B cell (primary cell): ENCODE results near the gene GLRA1. TPM values are rescaled to one million over a fixed set of nuclear protein-coding genes. Genes with fewer than 3 reads are reported as not detected.

ENCODE experiments used
- ATAC-seq: fragments of 200-7000 bp; cut with Tn5 transposase; one replicate; pipeline ENCODE4 v1.10.0; 2021; ENCODE audit warnings: low read depth, mild to moderate bottlenecking, moderate number of reproducible peaks, moderate library complexity
- CTCF ChIA-PET: fragments of 350-600 bp; sonication (Branson Sonifier 250); formaldehyde crosslinking; loops from one replicate; lab custom pipeline; 2021; ENCODE audit warnings: antibody characterized with exemption, inconsistent platforms; lab: Charles Lee
- POLR2A ChIA-PET: fragments of 350-600 bp; sonication (Branson Sonifier 250); formaldehyde crosslinking; loops from one replicate; lab custom pipeline; 2021; ENCODE audit warnings: antibody characterized with exemption; lab: Charles Lee
- DNase-seq: peaks from one replicate; pipeline ENCODE4 v3.0.0; 2013
- H2AFZ ChIP-seq: 2 replicates; pipeline ENCODE4 v1.6.1; 2012; ENCODE audit warnings: mild to moderate bottlenecking, low read depth, low read length; ENCODE audit not compliant: insufficient read depth, poor library complexity, severe bottlenecking
- H3K27ac ChIP-seq, 2 donors: 1 replicate in 1 of 2; 2 replicates in 1 of 2; pipeline ENCODE4 v1.5.1; 2012 to 2013; ENCODE audit warnings: low read length in 2 of 2, mild to moderate bottlenecking in 2 of 2, moderate library complexity in 1 of 2
- H3K27me3 ChIP-seq, 4 experiments: fragments of 200-600 bp in 1 of 4; sonication (generic) in 1 of 4; replicated peaks in 1 of 4; 1 replicate in 2 of 4; 2 replicates in 2 of 4; pipeline versions ENCODE4 v1.6.1 to v1.7.0; 2013 to 2016; ENCODE audit warnings: low read length in 3 of 4, mild to moderate bottlenecking in 2 of 4, mixed read lengths in 1 of 4, moderate library complexity in 1 of 4; ENCODE audit not compliant: insufficient read depth in 4 of 4, control insufficient read depth in 3 of 4; ENCODE audit errors: control extremely low read depth in 1 of 4
- H3K36me3 ChIP-seq, 2 experiments: replicated peaks in 1 of 2; 1 replicate in 1 of 2; 2 replicates in 1 of 2; pipeline versions ENCODE4 v1.6.1 to v1.7.1; 2013; ENCODE audit warnings: low read length in 1 of 2; ENCODE audit not compliant: insufficient read depth in 2 of 2, control insufficient read depth in 1 of 2; ENCODE audit errors: control extremely low read depth in 1 of 2, extremely low read depth in 1 of 2
- H3K4me1 ChIP-seq, 2 donors: fragments of 200-600 bp in 1 of 2; sonication (generic) in 1 of 2; 1 replicate in 1 of 2; 2 replicates in 1 of 2; pipeline versions ENCODE4 v1.5.1 to v1.6.1; 2013 to 2017; ENCODE audit warnings: low read length in 2 of 2; ENCODE audit not compliant: control insufficient read depth in 2 of 2, insufficient read depth in 2 of 2
- H3K4me2 ChIP-seq: replicated peaks from 2 replicates; pipeline ENCODE3; 2012; ENCODE audit warnings: mild to moderate bottlenecking, low read depth, low read length; ENCODE audit not compliant: poor library complexity, severe bottlenecking
- H3K4me3 ChIP-seq, 5 experiments: fragments of 200-600 bp in 1 of 5; sonication (generic) in 1 of 5; 1 replicate in 3 of 5; 2 replicates in 2 of 5; pipeline versions ENCODE4 v1.5.1 to v1.7.0; 2011 to 2016; ENCODE audit warnings: low read length in 4 of 5, mild to moderate bottlenecking in 4 of 5, low read depth in 2 of 5, control low read depth in 1 of 5, moderate library complexity in 1 of 5; ENCODE audit not compliant: insufficient read depth in 1 of 5; ENCODE audit errors: control extremely low read depth in 1 of 5, extremely low read depth in 1 of 5
- H3K79me2 ChIP-seq: fragments of 200-600 bp; sonication (generic); one replicate; pipeline ENCODE4 v1.6.0; 2016; ENCODE audit warnings: low read length; ENCODE audit not compliant: control insufficient read depth, insufficient read depth
- H3K9ac ChIP-seq: fragments of 200-600 bp; sonication (generic); 2 replicates; pipeline ENCODE4 v1.6.1; 2017; ENCODE audit warnings: mild to moderate bottlenecking, low read length, moderate library complexity
- H3K9me3 ChIP-seq, 3 donors: one replicate each; pipeline versions ENCODE4 v1.6.1 to v1.7.1; 2013; ENCODE audit warnings: low read length in 2 of 3; ENCODE audit not compliant: control insufficient read depth in 2 of 3, insufficient read depth in 1 of 3; ENCODE audit errors: control extremely low read depth in 1 of 3
- H4K20me1 ChIP-seq: 2 replicates; pipeline ENCODE4 v1.6.0; 2012; ENCODE audit warnings: mild to moderate bottlenecking, low read length; ENCODE audit not compliant: insufficient read depth, control insufficient read depth, poor library complexity, severe bottlenecking
- H3K27ac Mint-ChIP-seq: one replicate; pipeline ENCODE4 v1.8.0; 2021; ENCODE audit warnings: mixed read lengths
- H3K27me3 Mint-ChIP-seq: one replicate; pipeline ENCODE4 v1.8.0; 2021; ENCODE audit warnings: mixed read lengths
- H3K4me1 Mint-ChIP-seq: one replicate; pipeline ENCODE4 v1.8.0; 2021; ENCODE audit warnings: mixed read lengths
- H3K4me3 Mint-ChIP-seq: one replicate; pipeline ENCODE4 v1.8.0; 2021; ENCODE audit warnings: mixed read lengths
- H3K9me3 Mint-ChIP-seq: one replicate; pipeline ENCODE4 v1.8.0; 2022; ENCODE audit warnings: mixed read lengths; ENCODE audit not compliant: insufficient read depth
- EZH2 ChIP-seq: IDR thresholded peaks from 2 replicates; pipeline ENCODE4 v1.6.1; 2012; ENCODE audit warnings: borderline replicate concordance, low read depth, mild to moderate bottlenecking, moderate library complexity, low read length; ENCODE audit not compliant: insufficient read depth, poor library complexity, severe bottlenecking
- WGBS: methylation state at CpG from one replicate; pipeline ENCODE4 v1.1.5; 2013; ENCODE audit warnings: missing lambda C conversion rate; ENCODE audit not compliant: insufficient coverage; 5-methylcytosine and 5-hydroxymethylcytosine counted together
- intact Hi-C: fragments of 100-400 bp; cut with micrococcal nuclease; formaldehyde crosslinking; loops from one replicate; pipeline ENCODE4 v1.10.0; 2022
- polyA plus RNA-seq: library from polyadenylated mRNA; depleted of rRNA; stranded (reverse); fragments of >200 nt; gene quantifications from 2 replicates; pipeline ENCODE4 v1.2.3, GENCODE V29; 2012
- total RNA-seq, 2 donors: library from RNA; stranded (reverse); fragments of 120-200 nt in 1 of 2; gene quantifications; 1 replicate in 1 of 2; 2 replicates in 1 of 2; pipeline versions ENCODE4 v1.2.3 to v1.2.4, GENCODE V29; 2013 to 2022
- TF ChIP-seq, protein P1 (sequence below): fragments of 200-600 bp; IDR thresholded peaks from one replicate; pipeline ENCODE4 v1.8.0; 2022; ENCODE audit warnings: antibody characterized with exemption, mild to moderate bottlenecking

The GLRA1 gene
- total and polyA plus RNA-seq, 2 donors (not counting 1 experiment from before 2014, with no cell fraction given), result not detected

DNA sequence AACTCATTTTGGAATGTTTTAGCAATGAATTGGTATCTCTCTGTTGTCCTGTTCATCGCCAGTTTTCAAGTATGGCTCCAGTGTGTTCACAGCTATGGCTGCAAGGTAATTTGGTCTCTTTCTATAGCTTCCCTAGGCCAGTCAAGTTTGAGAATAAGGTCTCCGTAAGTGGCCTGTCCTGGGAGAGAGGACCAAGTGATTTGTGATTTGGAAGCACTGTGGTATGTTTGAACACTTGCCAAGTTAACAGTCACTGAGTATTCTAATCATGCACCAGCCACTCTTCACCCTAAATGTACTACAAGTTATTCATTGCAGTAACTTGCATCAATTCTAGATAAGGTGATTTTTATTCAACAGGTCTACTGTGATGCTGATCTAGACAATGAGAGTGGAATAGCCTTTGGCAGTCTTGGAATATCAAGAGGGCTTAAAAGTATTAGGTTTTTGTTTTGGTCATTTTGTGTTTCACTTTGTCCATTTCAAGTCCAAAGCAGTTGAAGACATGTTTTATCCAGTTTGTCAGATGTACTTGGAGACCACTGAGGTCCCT lies 111.8 kb downstream of the GLRA1 start:
- Histone ChIP-seq H2AFZ (no peak overlapping the region), H3K36me3 (peaks cover 5 to 24% of the 10 kb centered on the region in 2 experiments), H3K79me2 (no peaks in the 10 kb centered on the region), H3K9me3 (no peaks in the 10 kb centered on the region), H3K27me3 (no peaks in the 10 kb centered on the region), H3K4me1 (no peaks in the 10 kb centered on the region), H3K4me3 (no peak overlapping the region), H4K20me1 (no peaks in the 10 kb centered on the region), H3K27ac (no peak overlapping the region), H3K9ac (no peak overlapping the region), H3K4me2 (no peak overlapping the region)
- ChIA-PET CTCF (interaction anchor here (6.1 kb wide), 1 partner anchor 12 kb away, joined by 37 read pairs; no protein-coding TSS in a partner anchor), POLR2A (no interaction called here)
- TF ChIP-seq, protein P1, sequence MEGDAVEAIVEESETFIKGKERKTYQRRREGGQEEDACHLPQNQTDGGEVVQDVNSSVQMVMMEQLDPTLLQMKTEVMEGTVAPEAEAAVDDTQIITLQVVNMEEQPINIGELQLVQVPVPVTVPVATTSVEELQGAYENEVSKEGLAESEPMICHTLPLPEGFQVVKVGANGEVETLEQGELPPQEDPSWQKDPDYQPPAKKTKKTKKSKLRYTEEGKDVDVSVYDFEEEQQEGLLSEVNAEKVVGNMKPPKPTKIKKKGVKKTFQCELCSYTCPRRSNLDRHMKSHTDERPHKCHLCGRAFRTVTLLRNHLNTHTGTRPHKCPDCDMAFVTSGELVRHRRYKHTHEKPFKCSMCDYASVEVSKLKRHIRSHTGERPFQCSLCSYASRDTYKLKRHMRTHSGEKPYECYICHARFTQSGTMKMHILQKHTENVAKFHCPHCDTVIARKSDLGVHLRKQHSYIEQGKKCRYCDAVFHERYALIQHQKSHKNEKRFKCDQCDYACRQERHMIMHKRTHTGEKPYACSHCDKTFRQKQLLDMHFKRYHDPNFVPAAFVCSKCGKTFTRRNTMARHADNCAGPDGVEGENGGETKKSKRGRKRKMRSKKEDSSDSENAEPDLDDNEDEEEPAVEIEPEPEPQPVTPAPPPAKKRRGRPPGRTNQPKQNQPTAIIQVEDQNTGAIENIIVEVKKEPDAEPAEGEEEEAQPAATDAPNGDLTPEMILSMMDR, result no peak
- no peak for TF ChIP-seq EZH2
- intact Hi-C loops, result no loop called here
- ATAC-seq (no peak), DNase-seq (no peak)
- Mint-ChIP-seq H3K9me3 (no peaks in the 10 kb centered on the region), H3K4me3 (no peak overlapping the region), H3K27ac (no peak overlapping the region), H3K4me1 (no peaks in the 10 kb centered on the region), H3K27me3 (no peaks in the 10 kb centered on the region)
- 100% methylated on average over 1 of the region's 2 CpGs for WGBS

DNA sequence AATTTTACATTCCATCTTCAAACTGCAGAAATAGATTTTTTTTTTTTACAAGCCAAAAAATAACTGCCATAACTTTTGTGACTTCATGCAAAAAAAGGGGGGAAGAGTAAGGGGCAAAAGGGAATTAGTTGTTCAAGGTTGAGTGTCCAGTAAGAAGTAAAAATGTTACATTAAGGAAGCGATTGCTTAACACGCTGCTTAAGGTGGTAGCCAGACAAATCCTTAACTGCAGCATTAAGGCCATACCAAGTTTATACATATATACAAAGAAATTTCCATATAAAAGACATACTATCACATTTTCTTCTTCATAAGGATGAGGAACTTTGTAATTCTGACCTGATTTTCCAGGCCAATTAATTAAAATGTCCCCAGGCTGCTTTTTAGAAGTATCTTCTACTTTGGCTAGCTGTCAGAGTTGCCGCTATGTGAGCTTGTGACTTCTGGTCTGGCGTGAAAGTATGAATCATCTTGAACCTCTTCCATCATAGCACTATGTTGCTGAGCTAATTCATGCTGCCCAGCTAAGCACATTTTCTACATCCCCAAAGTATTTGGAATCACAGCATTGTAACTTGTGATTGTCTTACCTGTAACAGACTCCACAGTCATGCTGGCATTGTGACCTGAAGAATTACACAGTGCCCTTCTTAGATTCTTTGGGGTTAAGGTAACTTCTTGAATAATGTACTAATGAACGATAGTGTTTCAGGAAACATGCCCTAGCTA lies 112.9 kb downstream of the GLRA1 start:
- Histone ChIP-seq H3K9me3 (no peaks in the 10 kb centered on the region), H3K27me3 (no peaks in the 10 kb centered on the region), H3K4me2 (no peak overlapping the region), H4K20me1 (no peaks in the 10 kb centered on the region), H3K27ac (no peak overlapping the region), H3K79me2 (no peaks in the 10 kb centered on the region), H3K36me3 (peaks cover 5 to 35% of the 10 kb centered on the region in 2 experiments), H2AFZ (no peak overlapping the region), H3K9ac (no peak overlapping the region), H3K4me3 (no peak overlapping the region), H3K4me1 (no peaks in the 10 kb centered on the region)
- TF ChIP-seq EZH2, result no peak
- TF ChIP-seq, protein P1, result no peak
- ChIA-PET POLR2A (no interaction called here), CTCF (interaction anchor here (6.1 kb wide), 1 partner anchor 13 kb away, joined by 37 read pairs; no protein-coding TSS in a partner anchor)
- Mint-ChIP-seq H3K9me3 (no peaks in the 10 kb centered on the region), H3K27ac (no peak overlapping the region), H3K4me1 (no peaks in the 10 kb centered on the region), H3K4me3 (no peak overlapping the region), H3K27me3 (no peaks in the 10 kb centered on the region)
- WGBS, result 100% methylated on average over 3 of the region's 5 CpGs
- no peak for ATAC-seq
- intact Hi-C loops, result no loop called here
- DNase-seq, result no peak
